Measurements from ENCODE around the gene SLAMF8. TPM values are rescaled to one million over a fixed set of nuclear protein-coding genes. Genes with fewer than 3 reads are reported as not detected.
A peak's percentile ranks its signal among the peaks of the same experiment; 100 is the strongest.

Gene SLAMF8
- total RNA-seq, 1 experiment from 2014 or later: not detected

GRCh38 chr1:159854693-159855192 is 28.1 kb downstream of the SLAMF8 start:
- Mint-ChIP-seq H3K27ac (no peak overlapping the region), H3K4me1 (peaks cover 6% of the 10 kb centered on the region in 2 experiments), H3K9me3 (no peaks in the 10 kb centered on the region), H3K27me3 (ENCODE audit: low read depth) (peaks cover 50% of the 10 kb centered on the region), H3K36me3 (ENCODE audit: insufficient read depth in 1 of 3, low read depth in 3 of 3) (no peaks in the 10 kb centered on the region), H3K4me3 (peak overlapping the region; percentile 73 to 93)
- H3K9ac ChIP-seq (ENCODE audit: extremely low read depth, insufficient read length, low read length): no peak overlapping the region
- no peak overlapping the region for H3K27ac ChIP-seq (ENCODE audit: insufficient read length, low read depth, low read length)
- H3K23me2 ChIP-seq (ENCODE audit: insufficient read length, low read depth, low read length, poor library complexity, severe bottlenecking): peaks cover 6% of the 10 kb centered on the region
- no peak overlapping the region for H2BK5ac ChIP-seq (ENCODE audit: insufficient read length, low read length)
- no peak overlapping the region for H3K23ac ChIP-seq (ENCODE audit: insufficient read length, low read depth, low read length)
- H2AFZ ChIP-seq (ENCODE audit: low read length): no peak overlapping the region
- no peak overlapping the region for H3K18ac ChIP-seq (ENCODE audit: insufficient read length, low read depth, low read length)
- H4K91ac ChIP-seq (ENCODE audit: insufficient read length, low read depth, low read length): no peak overlapping the region
- no peak overlapping the region for H3K4ac ChIP-seq (ENCODE audit: low read depth, low read length)
- no peak overlapping the region for H2BK20ac ChIP-seq (ENCODE audit: low read depth, low read length, poor library complexity, severe bottlenecking)
- no peak overlapping the region for H3K14ac ChIP-seq (ENCODE audit: insufficient read depth, low read length)
- DNase-seq: peak; percentile 67
- no peak overlapping the region for H2BK120ac ChIP-seq (ENCODE audit: low read depth, low read length, poor library complexity, severe bottlenecking)
- H2AK5ac ChIP-seq (ENCODE audit: insufficient read length, low read length): no peak overlapping the region
- TF ChIP-seq CTCF (conservative IDR thresholded peaks at IDR 0.05): no peak
- H4K20me1 ChIP-seq (ENCODE audit: control insufficient read depth, insufficient read depth, insufficient read length): no peaks in the 10 kb centered on the region
- H2BK15ac ChIP-seq (ENCODE audit: low read depth, low read length): no peak overlapping the region
- H3K9me3 ChIP-seq (ENCODE audit: control insufficient read depth, low read depth, low read length): no peaks in the 10 kb centered on the region
- WGBS (ENCODE audit: extremely low coverage, insufficient read length, low lambda C conversion rate): no CpG with 5 or more reads among the region's 59 CpGs
- H4K5ac ChIP-seq (ENCODE audit: insufficient read length, low read depth, low read length): no peak overlapping the region
- H3K4me1 ChIP-seq (ENCODE audit: insufficient read depth, low read length): no peaks in the 10 kb centered on the region
- peaks cover 6% of the 10 kb centered on the region; the same call in 1 of the 2 replicates for H3K27me3 ChIP-seq (ENCODE audit: insufficient read depth, low read length)
- H3T11ph ChIP-seq (ENCODE audit: low read length): no peak overlapping the region
- no peak overlapping the region for H2BK12ac ChIP-seq (ENCODE audit: insufficient read length, low read depth, low read length)
- H4K8ac ChIP-seq (replicated peaks; ENCODE audit: insufficient read length, low read depth, low read length): no peak overlapping the region
- H3K4me2 ChIP-seq (ENCODE audit: insufficient read depth, insufficient read length, low read length): peak overlapping the region; percentile 49
- no peaks in the 10 kb centered on the region for H3K79me1 ChIP-seq (ENCODE audit: insufficient read depth, low read depth, low read length, poor library complexity, severe bottlenecking)
- H3K79me2 ChIP-seq (ENCODE audit: insufficient read depth, low read length): no peaks in the 10 kb centered on the region
- H3K56ac ChIP-seq (ENCODE audit: insufficient read length, low read depth, low read length): no peak overlapping the region
